ENCODE data around the gene SLC9A8. TPM values are rescaled to one million over a fixed set of nuclear protein-coding genes. Genes with fewer than 3 reads are reported as not detected.
A peak's percentile ranks its signal among the peaks of the same experiment; 100 is the strongest.
"Not testable (repeated sequence)": the region's sequence is repeated elsewhere in the genome, so short reads cannot be mapped to it uniquely, and the experiment has no call there.

SLC9A8 gene
- total and polyA plus RNA-seq, 7 donors: 6.1 to 19.4 (median 10.6) TPM

- no peak overlapping the region for H3K4me3 ChIP-seq
- no peaks in the 10 kb centered on the region for H3K27me3 ChIP-seq (ENCODE audit: insufficient read depth in 3 of 3, low read length in 2 of 3)
- 87 to 99% (median 91%) methylated on average over 2 of the region's 2 CpGs for WGBS, 3 donors
- H3K4me1 ChIP-seq: peaks cover 9% of the 10 kb centered on the region
- intact Hi-C loops (cut with DNase I): no loop called here
- H3K27ac ChIP-seq: peak overlapping the region; percentile 30
- DNase-seq: no peak
- H3K9me3 ChIP-seq: no peaks in the 10 kb centered on the region
- no peak for ATAC-seq
- peaks cover 3 to 90% of the 10 kb centered on the region in 2 donors for H3K36me3 ChIP-seq (ENCODE audit: insufficient read depth in 1 of 2, low read depth in 1 of 2)
- TF ChIP-seq CTCF (IDR thresholded peaks at IDR 0.05): no peak
These were observed 45.5 kb downstream of the SLC9A8 start for GRCh38 chr20:49858076-49858585.

GRCh38 chr20:49859011-49859410, 46.4 kb downstream of the SLC9A8 start:
- 56 to 73% (median 56%) methylated on average over 6 of the region's 6 CpGs for WGBS, 3 donors
- intact Hi-C loops (cut with DNase I): no loop called here
- peaks cover 7% of the 10 kb centered on the region for H3K4me1 ChIP-seq
- peaks cover 3 to 90% of the 10 kb centered on the region in 2 donors for H3K36me3 ChIP-seq (ENCODE audit: insufficient read depth in 1 of 2, low read depth in 1 of 2)
- TF ChIP-seq CTCF (IDR thresholded peaks at IDR 0.05): no peak
- H3K9me3 ChIP-seq: no peaks in the 10 kb centered on the region
- H3K4me3 ChIP-seq: no peak overlapping the region
- ATAC-seq: peak in 2 of 4 donors; percentile 17 to 35
- H3K27ac ChIP-seq: no peak overlapping the region
- no peaks in the 10 kb centered on the region for H3K27me3 ChIP-seq (ENCODE audit: insufficient read depth in 3 of 3, low read length in 2 of 3)
- DNase-seq: no peak

- intact Hi-C loops (cut with DNase I): no loop called here
- no peak for TF ChIP-seq CTCF (IDR thresholded peaks at IDR 0.05)
- ATAC-seq (no peak), DNase-seq (no peak)
- H3K9me3 ChIP-seq: no peaks in the 10 kb centered on the region
- no peak overlapping the region for H3K27ac ChIP-seq
- H3K27me3 ChIP-seq (ENCODE audit: insufficient read depth in 3 of 3, low read length in 2 of 3): no peaks in the 10 kb centered on the region
- H3K4me1 ChIP-seq: peaks cover 7% of the 10 kb centered on the region
- no peak overlapping the region for H3K4me3 ChIP-seq
- H3K36me3 ChIP-seq (ENCODE audit: insufficient read depth in 1 of 2, low read depth in 1 of 2): peaks cover 3 to 92% of the 10 kb centered on the region in 2 donors
These were observed 47.2 kb downstream of the SLC9A8 start for GRCh38 chr20:49859807-49860206.

GRCh38 chr20:49861232-49861631, 48.6 kb downstream of the SLC9A8 start:
- 95 to 99% (median 97%) methylated on average over 3 of the region's 3 CpGs for WGBS, 3 donors
- H3K27ac ChIP-seq; H3K27me3 ChIP-seq (ENCODE audit: insufficient read depth in 3 of 3, low read length in 2 of 3); DNase-seq; intact Hi-C loops (cut with DNase I); H3K4me3 ChIP-seq; H3K9me3 ChIP-seq; ATAC-seq: not testable (repeated sequence)
- peaks cover 12% of the 10 kb centered on the region for H3K4me1 ChIP-seq
- H3K36me3 ChIP-seq (ENCODE audit: insufficient read depth in 1 of 2, low read depth in 1 of 2): peaks cover 0 to 92% of the 10 kb centered on the region in 2 donors

- DNase-seq (no peak), ATAC-seq (no peak)
- peaks cover 0 to 90% of the 10 kb centered on the region in 2 donors for H3K36me3 ChIP-seq (ENCODE audit: insufficient read depth in 1 of 2, low read depth in 1 of 2)
- no peaks in the 10 kb centered on the region for H3K27me3 ChIP-seq (ENCODE audit: insufficient read depth in 3 of 3, low read length in 2 of 3)
- intact Hi-C loops (cut with DNase I): no loop called here
- H3K4me3 ChIP-seq: no peak overlapping the region
- 86 to 92% (median 89%) methylated on average over 6 of the region's 6 CpGs for WGBS, 3 donors
- H3K9me3 ChIP-seq: no peaks in the 10 kb centered on the region
- H3K4me1 ChIP-seq: peaks cover 12% of the 10 kb centered on the region
- no peak overlapping the region for H3K27ac ChIP-seq
- no peak for TF ChIP-seq CTCF (IDR thresholded peaks at IDR 0.05)
These were observed 50.1 kb downstream of the SLC9A8 start for GRCh38 chr20:49862607-49863200.
